ENCODE results near the gene ARMC8.

The ARMC8 gene

GRCh38 chr3:138310494-138310893 is 123.4 kb downstream of the ARMC8 start:
- no peak for DNase-seq (ENCODE audit: low read depth)

- DNase-seq (ENCODE audit: low read depth): no peak
These were observed 127.7 kb downstream of the ARMC8 start for GRCh38 chr3:138314751-138315150.

GRCh38 chr3:138317687-138318086 is 130.6 kb downstream of the ARMC8 start:
- no peak for DNase-seq (ENCODE audit: low read depth)

GRCh38 chr3:138323971-138324370 is 136.9 kb downstream of the ARMC8 start:
- DNase-seq (ENCODE audit: low read depth): no peak

GRCh38 chr3:138325990-138326389 is 138.9 kb downstream of the ARMC8 start:
- DNase-seq (ENCODE audit: low read depth): no peak

GRCh38 chr3:138326866-138327595 is 139.9 kb downstream of the ARMC8 start:
- DNase-seq (ENCODE audit: low read depth): no peak

GRCh38 chr3:138327831-138328230 is 140.7 kb downstream of the ARMC8 start:
- no peak for DNase-seq (ENCODE audit: low read depth)

- DNase-seq (ENCODE audit: low read depth): no peak
These were observed 141.2 kb downstream of the ARMC8 start for GRCh38 chr3:138328341-138328740.

DNA sequence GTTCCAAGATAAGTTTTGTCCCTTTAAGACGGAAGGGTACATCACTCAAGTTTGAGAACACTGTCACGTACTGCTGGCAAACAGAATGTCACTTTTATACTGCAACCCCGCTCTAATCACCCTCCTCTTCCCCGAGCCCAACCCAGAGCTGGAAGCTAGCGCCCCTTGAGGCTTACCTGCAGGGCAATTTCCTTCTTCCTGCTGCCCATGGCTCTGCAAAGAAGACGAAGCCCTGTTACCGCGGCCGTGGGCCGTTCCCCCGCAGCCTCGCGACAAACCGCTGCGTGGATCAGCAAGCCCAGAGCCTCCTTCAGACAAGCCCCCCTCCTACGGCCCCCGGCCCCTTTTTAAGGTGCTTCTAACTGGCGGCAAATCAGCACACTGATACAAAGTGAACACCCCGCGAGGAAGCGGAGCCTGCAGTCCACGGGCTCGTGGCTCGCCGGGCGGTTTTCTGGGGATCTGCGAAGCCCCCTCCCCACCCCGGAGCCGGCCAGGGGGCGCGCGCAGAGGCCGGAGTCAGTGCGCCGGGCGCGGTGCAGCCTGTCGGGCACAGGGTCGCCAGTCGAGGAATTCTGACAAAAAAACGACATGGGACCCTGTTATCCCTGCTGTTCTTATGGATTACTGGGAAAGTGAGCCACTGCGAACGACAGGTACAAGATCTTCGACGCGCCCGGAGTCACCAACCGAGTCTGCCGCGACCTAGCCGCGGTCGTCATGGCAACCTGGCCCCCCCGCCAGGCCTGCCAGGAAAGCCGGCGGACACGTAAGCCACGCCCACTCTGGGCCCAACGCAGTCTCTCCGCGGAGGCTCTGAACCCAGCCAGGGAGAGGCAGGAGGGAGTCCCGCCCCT is 142.3 kb downstream of the ARMC8 start, which contains the start of gene NME9:
TSS of gene NME9 (minus strand) at position 725 of the 857 bp plus-strand sequence. CDS start at position 209, 516 bp downstream.
- DNase-seq (ENCODE audit: low read depth): peak; percentile 83

DNA sequence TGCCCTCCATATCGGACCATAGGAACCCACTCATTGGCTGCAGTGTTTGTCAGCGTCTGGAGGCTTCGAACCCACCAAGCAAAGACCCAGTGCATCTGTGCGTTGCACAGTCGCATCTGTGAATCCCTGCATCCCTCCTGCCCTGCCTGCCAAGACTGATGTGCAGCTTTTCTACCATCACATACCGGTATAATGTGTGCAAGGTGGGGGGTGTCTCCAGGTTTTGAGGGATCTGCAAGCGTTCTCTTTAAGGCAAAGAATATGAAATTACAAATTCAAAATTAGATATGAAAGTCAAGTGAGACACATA is 142.8 kb downstream of the ARMC8 start:
- DNase-seq (ENCODE audit: low read depth): no peak

DNA sequence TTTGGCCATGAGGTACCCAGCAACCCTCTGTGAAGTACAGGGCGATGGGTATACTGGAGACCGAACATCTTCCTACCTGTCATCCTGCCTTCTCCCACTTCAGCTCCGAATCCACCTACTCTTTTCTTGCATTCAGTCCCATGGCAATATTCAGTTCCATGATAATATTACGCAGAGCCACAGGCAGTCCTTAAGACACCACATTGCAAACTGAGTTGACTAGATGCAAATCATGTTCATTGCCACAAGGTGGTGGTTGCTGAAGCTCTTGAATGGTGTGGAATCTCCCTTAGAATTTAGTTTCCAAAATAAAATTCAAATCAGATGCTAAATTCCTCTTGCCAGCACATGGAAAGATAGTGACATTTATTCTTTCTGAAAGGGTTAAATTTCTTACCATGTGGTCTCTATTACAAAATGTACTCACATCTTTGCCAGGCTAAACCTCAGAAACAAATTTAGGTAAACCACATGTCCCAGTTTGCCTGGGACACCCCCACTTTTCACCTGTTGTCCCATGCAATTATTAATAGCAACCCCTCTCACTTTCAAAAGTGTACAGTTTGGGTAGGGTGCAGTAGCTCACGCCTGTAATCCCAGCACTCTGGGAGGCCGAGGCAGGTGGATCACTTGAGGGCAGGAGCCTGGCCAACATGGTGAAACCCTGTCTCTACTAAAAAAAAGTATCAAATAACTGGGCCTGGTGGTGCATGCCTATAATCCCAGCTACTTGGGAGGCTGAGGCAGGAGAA is 144.2 kb downstream of the ARMC8 start:
- no peak for DNase-seq (ENCODE audit: low read depth)

- DNase-seq (ENCODE audit: low read depth): no peak
These were observed 145.5 kb downstream of the ARMC8 start for GRCh38 chr3:138332472-138333073.

- DNase-seq (ENCODE audit: low read depth): no peak
These were observed 147.5 kb downstream of the ARMC8 start for GRCh38 chr3:138334608-138335007.

GRCh38 chr3:138336454-138336999 is 149.4 kb downstream of the ARMC8 start:
- DNase-seq (ENCODE audit: low read depth): no peak

GRCh38 chr3:138338244-138338643 is 151.1 kb downstream of the ARMC8 start:
- no peak for DNase-seq (ENCODE audit: low read depth)

GRCh38 chr3:138338811-138339210 is 151.7 kb downstream of the ARMC8 start:
- no peak for DNase-seq (ENCODE audit: low read depth)

GRCh38 chr3:138340511-138340910 is 153.4 kb downstream of the ARMC8 start:
- no peak for DNase-seq (ENCODE audit: low read depth)

DNA sequence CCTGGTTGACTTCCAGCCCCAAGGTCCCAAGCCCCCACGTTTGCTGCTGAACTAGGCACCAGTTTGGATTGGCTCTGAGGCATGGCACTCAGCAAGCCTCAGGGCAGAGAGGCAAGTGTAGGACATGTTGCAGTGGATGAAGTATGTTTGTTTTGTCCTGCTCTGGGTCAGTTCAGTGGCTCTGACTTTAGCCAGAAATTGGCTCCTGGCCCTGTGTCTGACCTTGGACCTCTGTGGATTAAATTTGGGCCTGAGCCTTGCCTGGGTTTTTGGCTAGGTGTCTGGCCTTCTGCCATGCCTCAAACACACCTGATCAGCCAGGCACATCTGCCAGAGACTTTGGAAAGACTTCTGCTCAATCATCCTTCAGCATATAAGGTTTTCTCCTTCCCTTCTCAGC is 157.7 kb downstream of the ARMC8 start:
- no peak for DNase-seq (ENCODE audit: low read depth)

Data from stimulated activated CD4-positive, alpha-beta T cell treated with anti-CD3 and anti-CD28 coated beads, Interleukin-2, amount 100 ng/mL, for 4 hours (primary cell).